ENCODE results near the gene OPN5.
"Not testable (repeated sequence)": the region's sequence is repeated elsewhere in the genome, so short reads cannot be mapped to it uniquely, and the experiment has no call there.

OPN5 gene

GRCh38 chr6:47781732-47782131 is at the start of gene OPN5:
Gene OPN5 (plus strand): TSS chr6:47782032. CDS start chr6:47782067, 35 bp downstream.
- no peak for DNase-seq

- no peak for DNase-seq
These were observed 47.8 kb upstream of the OPN5 start for GRCh38 chr6:47733879-47734558.

GRCh38 chr6:47734831-47735481 is 46.9 kb upstream of the OPN5 start:
- no peak for DNase-seq

- DNase-seq = no peak
These were observed 45.6 kb upstream of the OPN5 start for GRCh38 chr6:47736083-47736700.

GRCh38 chr6:47737406-47737805 is 44.4 kb upstream of the OPN5 start:
- DNase-seq = no peak

- no peak for DNase-seq
These were observed 41.1 kb upstream of the OPN5 start for GRCh38 chr6:47740714-47741113.

GRCh38 chr6:47741807-47742206 is 40.0 kb upstream of the OPN5 start:
- DNase-seq = peak; percentile 14

- DNase-seq = peak; percentile 36
These were observed 38.1 kb upstream of the OPN5 start for GRCh38 chr6:47743744-47744143.

GRCh38 chr6:47745269-47745668 is 36.6 kb upstream of the OPN5 start:
- not testable (repeated sequence) for DNase-seq

GRCh38 chr6:47749757-47750156 is 32.1 kb upstream of the OPN5 start:
- no peak for DNase-seq

- DNase-seq = no peak
These were observed 29.0 kb upstream of the OPN5 start for GRCh38 chr6:47752801-47753200.

GRCh38 chr6:47759364-47759763 is 22.5 kb upstream of the OPN5 start:
- no peak for DNase-seq

GRCh38 chr6:47762502-47762901 is 19.3 kb upstream of the OPN5 start:
- DNase-seq = no peak

- DNase-seq = no peak
These were observed 15.4 kb upstream of the OPN5 start for GRCh38 chr6:47766445-47766844.

- no peak for DNase-seq
These were observed 14.7 kb upstream of the OPN5 start for GRCh38 chr6:47767102-47767501.

- no peak for DNase-seq
These were observed 11.8 kb upstream of the OPN5 start for GRCh38 chr6:47769982-47770381.

GRCh38 chr6:47772359-47772758 is 9.5 kb upstream of the OPN5 start:
- DNase-seq = no peak

GRCh38 chr6:47773005-47773404 is 8.8 kb upstream of the OPN5 start:
- no peak for DNase-seq

GRCh38 chr6:47780510-47781356 is 1.1 kb upstream of the OPN5 start:
- DNase-seq = peak; percentile 61

- no peak for DNase-seq
These were observed 3.4 kb downstream of the OPN5 start for GRCh38 chr6:47785182-47785581.

GRCh38 chr6:47787620-47788497 is 6.0 kb downstream of the OPN5 start:
- peak; percentile 53 for DNase-seq

- no peak for DNase-seq
These were observed 6.7 kb downstream of the OPN5 start for GRCh38 chr6:47788498-47788884.
